Brain microvascular endothelial cell (primary cell): ENCODE results near the gene NSF.
"Not testable (repeated sequence)": the region's sequence is repeated elsewhere in the genome, so short reads cannot be mapped to it uniquely, and the experiment has no call there.

Experiments
- DNase-seq: peaks from one replicate; pipeline ENCODE4 v3.0.0-alpha.2; 2020
- H3K27ac ChIP-seq: fragments of 250-450 bp; sonication (Bioruptor Pico); 2 replicates; pipeline ENCODE4 v1.5.1; 2020; ENCODE audit warnings: mild to moderate bottlenecking, moderate library complexity
- H3K27me3 ChIP-seq: fragments of 250-450 bp; sonication (Bioruptor Pico); replicated peaks from 2 replicates; pipeline ENCODE4 v1.5.1; 2020; ENCODE audit warnings: mild to moderate bottlenecking
- H3K36me3 ChIP-seq: fragments of 250-450 bp; sonication (Bioruptor Pico); replicated peaks from 2 replicates; pipeline ENCODE4 v1.5.1; 2020; ENCODE audit warnings: mild to moderate bottlenecking
- H3K4me3 ChIP-seq: 2 replicates; pipeline ENCODE4 v1.5.1; 2011; ENCODE audit warnings: low read depth, mild to moderate bottlenecking, control low read depth, low read length, moderate library complexity
- in situ Hi-C: cut with HindIII; loops from 2 replicates; pipeline ENCODE4 v1.10.0; 2017; ENCODE audit warnings: low sequenced_read_pairs, low pct_ligation_motif_present

Gene NSF

DNA sequence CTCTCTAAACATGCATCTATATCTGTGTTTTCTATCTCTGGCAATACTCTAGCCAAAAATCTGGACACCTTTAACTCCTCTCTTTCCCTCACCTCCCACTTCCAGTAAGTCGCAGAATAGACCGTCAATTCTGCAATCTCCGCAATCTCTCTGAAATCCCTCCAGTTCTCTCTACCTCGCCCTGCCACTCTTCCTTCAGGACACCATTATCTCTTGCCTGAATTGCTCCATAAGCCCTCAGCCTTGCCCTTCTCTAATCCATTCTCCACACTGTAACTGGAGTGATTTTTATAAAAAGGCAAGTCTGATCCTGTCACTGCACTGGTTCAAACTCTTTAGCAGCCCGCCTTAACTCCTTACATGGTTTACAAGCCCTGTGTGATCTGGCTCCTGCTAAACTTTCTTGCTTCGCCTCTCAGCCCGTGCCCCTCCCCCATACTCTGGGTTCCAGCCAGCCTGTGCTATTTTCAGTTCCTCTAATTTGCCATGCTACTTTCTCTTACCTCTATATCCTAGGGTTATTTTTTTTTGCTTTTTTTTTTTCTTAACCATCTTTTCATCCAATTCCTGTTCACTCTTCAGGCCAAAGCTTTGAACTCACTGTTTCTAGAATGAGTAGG is 61.7 kb downstream of the NSF start:
- in situ Hi-C loops, H3K4me3 ChIP-seq, DNase-seq, H3K36me3 ChIP-seq, H3K27ac ChIP-seq, H3K27me3 ChIP-seq: not testable (repeated sequence)

DNA sequence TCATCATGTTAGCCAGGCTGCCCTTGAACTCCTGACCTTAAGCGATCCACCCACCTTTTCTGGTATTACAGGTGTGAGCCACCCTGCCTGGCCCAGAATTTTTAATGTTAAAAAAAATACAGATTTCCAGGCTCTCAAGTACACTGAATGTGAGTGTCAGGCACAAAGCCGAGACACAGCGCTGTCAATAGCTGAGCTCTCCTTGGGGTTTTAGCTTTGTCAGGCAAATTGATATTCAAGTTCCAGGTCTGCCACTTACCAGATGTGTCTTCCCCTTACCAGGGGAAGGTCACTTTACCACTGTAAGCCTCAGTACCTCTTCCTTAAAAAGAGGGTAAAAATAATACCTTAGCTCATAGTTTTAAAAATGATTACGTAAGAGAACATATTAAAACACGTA is 67.8 kb downstream of the NSF start:
- in situ Hi-C loops: not testable (repeated sequence)

DNA sequence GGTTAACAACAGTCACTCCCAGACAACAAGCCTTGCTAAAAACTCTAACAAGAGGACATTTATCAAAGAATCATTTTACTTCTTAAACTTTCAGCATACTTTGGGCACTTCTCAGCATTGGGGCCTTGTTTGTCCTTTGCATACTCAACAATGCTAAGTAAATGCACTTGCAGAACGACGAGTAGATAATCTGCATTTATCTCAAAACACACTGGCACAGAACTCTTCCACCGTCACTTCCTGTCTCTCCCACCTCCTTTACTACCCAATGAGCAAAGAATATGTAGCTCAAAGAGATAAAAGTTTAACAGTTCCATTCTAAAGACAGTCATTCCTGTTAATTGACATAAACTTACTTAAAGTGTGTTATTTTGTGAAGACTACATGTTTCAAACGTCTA is 69.2 kb downstream of the NSF start:
- H3K27ac ChIP-seq, H3K36me3 ChIP-seq, in situ Hi-C loops, H3K27me3 ChIP-seq, H3K4me3 ChIP-seq, DNase-seq: not testable (repeated sequence)

More for the DNA sequence above, 67.8 kb downstream of the NSF start:
- H3K36me3 ChIP-seq, H3K27ac ChIP-seq, H3K27me3 ChIP-seq, H3K4me3 ChIP-seq, DNase-seq: not testable (repeated sequence)

DNA sequence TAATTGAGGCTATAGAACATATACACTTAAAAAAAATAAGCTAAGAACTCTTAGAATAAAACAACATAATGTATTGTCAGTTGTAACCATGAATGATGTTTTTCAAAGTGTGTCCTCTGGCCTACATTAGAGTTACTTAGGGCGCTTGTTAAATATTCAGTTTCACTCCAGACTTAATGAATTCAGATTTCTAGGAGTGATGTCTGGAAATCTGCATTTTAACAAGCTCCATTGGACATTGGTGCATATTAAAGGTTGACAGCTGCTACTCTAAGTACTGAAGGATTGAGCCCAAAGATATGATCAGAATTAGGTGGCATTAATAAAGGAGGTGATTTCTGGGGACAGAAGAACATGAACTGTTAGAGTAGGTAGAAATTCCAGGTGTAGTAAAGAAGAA is 72.7 kb downstream of the NSF start:
- H3K27me3 ChIP-seq, DNase-seq, in situ Hi-C loops: not testable (repeated sequence)

DNA sequence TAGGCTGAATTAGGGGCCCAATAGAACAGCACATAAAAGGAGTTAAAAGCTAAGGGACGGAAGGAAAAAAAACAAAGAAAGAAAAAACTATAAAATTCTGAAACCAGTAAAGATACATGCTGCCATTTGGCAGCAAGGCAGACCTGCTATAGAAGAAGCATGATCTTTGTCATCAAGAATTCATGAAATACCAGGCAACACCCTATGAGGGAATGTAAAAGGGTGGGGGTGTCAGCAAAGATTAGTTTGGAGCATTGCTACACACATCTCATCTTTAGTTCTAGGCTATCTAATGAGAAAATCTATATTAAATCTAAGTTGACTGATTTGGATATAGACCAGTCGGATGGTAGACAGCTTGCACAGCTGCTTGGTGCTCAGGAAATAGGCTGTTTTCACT is 73.1 kb downstream of the NSF start:
- H3K36me3 ChIP-seq, H3K4me3 ChIP-seq, DNase-seq, in situ Hi-C loops, H3K27me3 ChIP-seq, H3K27ac ChIP-seq: not testable (repeated sequence)

More for the DNA sequence above, 72.7 kb downstream of the NSF start:
- H3K36me3 ChIP-seq, H3K4me3 ChIP-seq, H3K27ac ChIP-seq: not testable (repeated sequence)

DNA sequence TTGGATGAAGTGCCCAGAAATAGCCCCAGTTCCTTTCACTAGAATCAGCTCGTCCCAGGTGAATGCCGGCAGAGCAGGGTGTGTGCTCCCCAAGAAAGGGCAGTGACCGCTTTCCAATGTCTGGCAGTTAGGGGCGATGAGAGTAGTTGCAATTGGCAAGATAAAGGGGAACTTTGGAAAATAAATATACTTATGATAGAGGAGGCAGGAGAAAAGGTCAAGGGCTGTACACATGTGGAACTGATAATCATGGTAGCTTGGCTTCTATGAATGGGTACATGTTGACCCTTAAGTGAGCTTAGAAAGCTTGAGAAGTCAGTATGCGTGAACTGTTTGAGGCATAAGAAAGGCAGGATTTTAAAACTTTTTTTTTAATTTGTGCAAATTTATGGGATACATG is 75.5 kb downstream of the NSF start:
- H3K36me3 ChIP-seq, DNase-seq, H3K4me3 ChIP-seq, in situ Hi-C loops, H3K27me3 ChIP-seq, H3K27ac ChIP-seq: not testable (repeated sequence)

DNA sequence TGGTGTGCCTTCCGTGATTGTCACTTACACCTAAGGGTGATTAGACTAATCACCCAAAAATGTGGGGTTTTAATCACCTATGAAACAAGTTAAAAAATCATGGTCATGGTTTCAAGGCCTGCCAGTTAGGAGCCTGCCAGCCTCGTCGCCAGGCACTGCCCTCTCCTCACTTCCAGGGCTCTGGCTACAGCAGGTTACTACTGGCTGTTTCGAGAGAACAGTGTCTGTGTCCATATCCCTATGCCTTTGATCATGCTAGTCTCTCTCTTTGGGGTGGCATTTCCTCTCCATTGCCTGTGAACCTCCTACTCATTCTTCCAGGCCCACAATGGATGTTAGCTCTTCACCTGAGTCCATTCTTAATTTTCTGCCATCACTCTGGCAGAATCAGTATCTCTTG is 80.3 kb downstream of the NSF start:
- in situ Hi-C loops, H3K27ac ChIP-seq, H3K4me3 ChIP-seq, H3K36me3 ChIP-seq, DNase-seq, H3K27me3 ChIP-seq: not testable (repeated sequence)

DNA sequence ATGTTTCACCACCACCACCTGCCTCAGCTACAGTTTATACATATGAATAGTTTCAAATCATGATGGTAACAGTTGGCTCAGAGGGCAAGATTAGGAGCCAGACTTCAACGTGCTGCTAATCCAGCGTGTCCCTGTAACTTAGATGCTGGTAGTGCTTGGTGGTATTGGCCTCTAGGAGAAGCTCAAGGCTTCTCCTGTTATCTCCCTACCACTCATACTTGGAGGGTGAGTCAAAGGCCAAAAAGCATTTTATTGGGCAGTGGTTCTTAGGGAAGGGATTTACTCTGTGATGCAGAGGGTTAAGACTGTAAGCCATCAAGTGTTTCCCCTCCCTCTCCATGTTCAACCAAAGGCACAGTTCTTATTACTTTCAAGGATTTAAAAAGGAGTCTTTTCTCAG is 82.3 kb downstream of the NSF start:
- DNase-seq, H3K27ac ChIP-seq, H3K36me3 ChIP-seq, H3K4me3 ChIP-seq, in situ Hi-C loops, H3K27me3 ChIP-seq: not testable (repeated sequence)

DNA sequence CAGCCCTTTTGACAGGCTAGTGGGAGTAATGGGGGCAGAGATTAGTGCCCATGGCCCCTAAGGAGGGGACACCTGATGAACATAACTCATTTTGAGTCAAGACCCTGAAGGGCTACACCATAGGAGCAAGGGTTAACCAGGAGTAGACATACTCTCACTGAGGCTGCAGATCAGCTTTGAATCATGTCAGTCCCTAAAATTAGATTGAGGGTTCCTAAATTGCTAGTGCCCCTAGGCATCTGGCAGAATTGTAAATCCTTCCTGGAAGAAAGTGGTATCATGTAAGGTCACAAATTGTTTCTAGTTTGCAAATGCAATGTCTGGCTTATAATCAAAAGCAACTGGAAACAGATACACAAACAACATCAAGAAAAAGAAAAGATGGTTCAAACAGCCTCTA is 87.3 kb downstream of the NSF start:
- DNase-seq, H3K4me3 ChIP-seq, in situ Hi-C loops, H3K36me3 ChIP-seq, H3K27ac ChIP-seq, H3K27me3 ChIP-seq: not testable (repeated sequence)

DNA sequence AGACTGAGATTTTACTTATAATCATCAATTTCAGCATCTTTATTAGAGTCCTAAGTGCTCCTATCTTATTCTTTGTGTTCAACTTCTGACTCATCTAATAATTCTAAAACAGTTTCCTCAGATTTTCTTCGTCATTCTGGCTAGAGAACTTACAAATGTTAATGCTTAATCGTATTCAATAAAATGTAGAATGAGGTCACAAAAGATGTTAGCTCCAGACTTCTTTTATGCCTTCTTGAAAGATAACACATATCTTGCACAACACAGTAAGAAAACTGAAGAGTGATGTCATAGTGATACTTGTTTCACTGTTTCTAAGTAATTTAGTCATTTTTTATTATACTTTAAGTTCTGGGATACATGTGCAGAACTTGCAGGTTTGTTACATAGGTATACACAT is 93.2 kb downstream of the NSF start:
- H3K27me3 ChIP-seq, in situ Hi-C loops, H3K4me3 ChIP-seq, H3K36me3 ChIP-seq, DNase-seq, H3K27ac ChIP-seq: not testable (repeated sequence)

DNA sequence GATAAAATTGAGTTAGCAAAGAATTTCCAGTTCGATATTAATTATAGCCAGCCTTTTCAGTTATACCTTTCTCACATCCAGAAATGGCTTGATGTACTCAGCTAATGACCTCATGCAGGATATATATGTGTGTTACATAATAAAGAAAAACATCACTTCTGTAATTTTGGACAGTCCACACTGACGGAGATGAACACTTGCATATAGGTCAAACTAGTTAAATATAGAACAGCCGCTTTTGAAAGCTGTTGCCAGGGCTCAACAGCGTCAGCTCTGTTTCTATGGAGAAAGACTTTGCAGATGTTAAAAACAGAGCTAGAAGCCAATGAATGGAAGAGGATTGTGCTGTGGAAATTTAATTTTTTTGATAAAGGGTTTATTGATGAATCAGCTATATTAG is 94.8 kb downstream of the NSF start:
- H3K4me3 ChIP-seq, DNase-seq, H3K27ac ChIP-seq, H3K27me3 ChIP-seq, in situ Hi-C loops, H3K36me3 ChIP-seq: not testable (repeated sequence)

DNA sequence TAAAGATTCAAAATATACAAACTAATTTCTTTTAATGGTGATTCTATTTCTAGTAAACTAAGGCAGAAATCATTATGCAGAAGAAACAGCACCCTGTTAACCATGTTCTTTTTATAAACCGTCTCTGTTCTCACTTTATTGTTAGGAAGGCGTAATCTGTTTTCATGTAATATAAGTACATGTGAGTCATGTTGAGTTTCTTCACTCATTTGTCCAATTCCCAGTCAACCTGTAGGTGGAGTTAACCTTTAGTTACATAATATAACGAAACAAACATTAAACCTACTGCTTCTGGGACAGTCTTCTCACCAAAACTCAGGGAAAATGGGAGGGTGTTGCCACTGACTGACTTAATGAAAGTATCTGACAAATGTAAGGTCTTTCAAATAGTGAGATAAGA is 101.7 kb downstream of the NSF start:
- H3K27me3 ChIP-seq, DNase-seq, in situ Hi-C loops, H3K4me3 ChIP-seq, H3K27ac ChIP-seq, H3K36me3 ChIP-seq: not testable (repeated sequence)

DNA sequence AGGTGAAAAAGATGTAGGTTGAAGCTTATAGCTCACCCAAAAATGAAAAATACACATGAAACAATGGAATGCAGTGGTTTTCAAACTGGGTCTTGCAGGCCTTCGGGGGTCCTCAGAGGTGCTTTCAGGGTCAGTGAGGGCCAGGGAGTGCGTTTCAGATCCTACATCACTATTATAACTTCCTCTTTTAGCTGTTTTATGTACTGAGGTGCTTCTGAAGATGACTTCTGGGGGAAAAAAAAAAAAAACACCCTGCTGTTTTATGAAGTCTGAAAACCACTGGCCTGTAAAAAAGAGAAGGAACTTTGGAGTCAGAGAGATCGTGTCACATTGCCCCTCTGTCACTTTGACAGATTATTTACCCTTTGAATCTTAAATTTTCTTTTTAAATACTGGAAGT is 102.8 kb downstream of the NSF start:
- H3K36me3 ChIP-seq, DNase-seq, in situ Hi-C loops, H3K27ac ChIP-seq, H3K27me3 ChIP-seq, H3K4me3 ChIP-seq: not testable (repeated sequence)

DNA sequence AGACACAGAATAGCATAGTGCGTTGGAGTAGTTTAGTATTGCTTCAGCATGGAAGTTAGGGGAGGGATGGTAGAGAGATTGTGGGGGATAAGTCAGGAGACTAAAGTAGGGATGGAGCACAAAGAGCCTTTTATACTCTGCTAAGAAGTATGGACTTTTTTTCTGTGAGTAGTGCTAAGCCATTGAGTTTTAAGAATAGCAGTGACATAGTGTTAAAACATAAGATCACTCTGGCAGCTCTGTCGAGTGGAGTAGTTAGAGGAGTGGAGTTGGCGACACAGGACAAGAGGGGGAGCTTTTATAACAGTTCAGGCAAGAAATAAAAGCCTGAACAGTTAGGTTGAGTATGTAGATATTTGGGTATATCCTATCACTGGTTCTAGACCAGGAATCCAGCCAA is 106.1 kb downstream of the NSF start:
- H3K27ac ChIP-seq, H3K27me3 ChIP-seq, H3K4me3 ChIP-seq, H3K36me3 ChIP-seq, DNase-seq, in situ Hi-C loops: not testable (repeated sequence)

DNA sequence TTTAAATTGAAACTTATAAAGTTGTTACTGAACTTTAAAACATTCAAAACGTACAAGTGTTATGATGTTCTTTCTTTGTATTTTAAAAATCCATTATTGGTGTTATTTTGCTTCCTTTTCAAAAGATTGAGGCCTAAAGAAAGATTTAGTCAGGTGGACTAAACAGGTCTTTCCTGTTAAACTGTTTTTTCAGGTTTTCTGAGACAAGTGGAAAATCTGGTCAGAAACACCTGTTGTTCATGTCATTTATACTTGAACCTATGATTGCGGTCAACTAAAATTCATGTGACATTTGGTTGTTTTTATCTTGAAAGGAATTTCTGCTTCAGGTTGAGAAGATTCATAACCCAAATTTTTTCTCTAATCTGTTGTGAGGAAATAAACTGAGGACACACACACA is 108.5 kb downstream of the NSF start:
- in situ Hi-C loops, H3K27ac ChIP-seq, H3K36me3 ChIP-seq, DNase-seq, H3K4me3 ChIP-seq, H3K27me3 ChIP-seq: not testable (repeated sequence)
